IMR-90 (cell line): Measurements from ENCODE around the gene COL4A5. TPM values are rescaled to one million over a fixed set of nuclear protein-coding genes. Genes with fewer than 3 reads are reported as not detected.

Experiments used
- ATAC-seq: fragments of 200-7000 bp; cut with Tn5 transposase; 2 replicates; pipeline ENCODE4 v1.9.1; 2020; ENCODE audit warnings: low read depth, mild to moderate bottlenecking, moderate library complexity
- BruUV-seq: library from RNA; stranded (reverse); fragments of 400-500 nt; replicated peaks from 2 replicates; lab custom pipeline; 2021; lab: Mats Ljungman, UMichigan
- CTCF ChIA-PET: fragments of 300-600 bp; formaldehyde crosslinking; extraction: SDS; loops from one replicate; lab custom pipeline; 2021; ENCODE audit warnings: antibody characterized with exemption; lab: Yijun Ruan, JAX
- POLR2A ChIA-PET: fragments of 300-600 bp; sonication (Branson Sonifier 250); formaldehyde crosslinking; loops from one replicate; lab custom pipeline; 2022; ENCODE audit warnings: antibody characterized with exemption; ENCODE audit not compliant: unreplicated experiment; lab: Charles Lee
- DNase-seq: peaks from one replicate; pipeline ENCODE4 v3.0.0; 2013
- H2AFZ ChIP-seq: replicated peaks from 2 replicates; pipeline ENCODE3; 2013; ENCODE audit warnings: low read length, mild to moderate bottlenecking; ENCODE audit not compliant: poor library complexity
- H2AK5ac ChIP-seq: 2 replicates; pipeline ENCODE4 v1.6.1; 2013; ENCODE audit warnings: low read depth, low read length, inconsistent platforms
- H2AK9ac ChIP-seq: replicated peaks from 2 replicates; pipeline ENCODE3; 2013; ENCODE audit warnings: mild to moderate bottlenecking, low read depth, low read length, moderate library complexity; ENCODE audit not compliant: poor library complexity
- H2BK120ac ChIP-seq: 2 replicates; pipeline ENCODE4 v1.6.1; 2013; ENCODE audit warnings: low read depth, low read length, inconsistent platforms
- H2BK15ac ChIP-seq: 3 replicates; pipeline ENCODE4 v1.6.1; 2013; ENCODE audit warnings: low read depth, low read length, inconsistent platforms
- H2BK20ac ChIP-seq: 2 replicates; pipeline ENCODE4 v1.6.1; 2013; ENCODE audit warnings: low read depth, mild to moderate bottlenecking, inconsistent platforms, low read length, moderate library complexity
- H2BK5ac ChIP-seq: 2 replicates; pipeline ENCODE4 v1.6.1; 2013; ENCODE audit warnings: mild to moderate bottlenecking, low read depth, low read length, inconsistent platforms; ENCODE audit not compliant: poor library complexity, severe bottlenecking
- H3K14ac ChIP-seq: replicated peaks from 2 replicates; pipeline ENCODE4 v1.6.1; 2013; ENCODE audit warnings: low read depth, low read length, inconsistent platforms
- H3K18ac ChIP-seq: 2 replicates; pipeline ENCODE4 v1.6.1; 2013; ENCODE audit warnings: low read depth, low read length, control low read depth
- H3K23ac ChIP-seq: 2 replicates; pipeline ENCODE4 v1.6.1; 2013; ENCODE audit warnings: low read depth, low read length, inconsistent platforms
- H3K27ac ChIP-seq: 2 replicates; pipeline ENCODE4 v1.5.1; 2013; ENCODE audit warnings: mild to moderate bottlenecking, control low read depth, low read length; ENCODE audit not compliant: insufficient read depth
- H3K27me3 ChIP-seq: 2 replicates; pipeline ENCODE4 v1.6.1; 2013; ENCODE audit warnings: low read length; ENCODE audit not compliant: control insufficient read depth, insufficient read depth
- H3K36me3 ChIP-seq: 2 replicates; pipeline ENCODE4 v1.6.1; 2013; ENCODE audit warnings: low read length, mixed read lengths; ENCODE audit not compliant: control insufficient read depth, insufficient read depth
- H3K4ac ChIP-seq: 2 replicates; pipeline ENCODE4 v1.6.1; 2013; ENCODE audit warnings: low read depth, low read length, inconsistent platforms
- H3K4me1 ChIP-seq: 2 replicates; pipeline ENCODE4 v1.6.1; 2013; ENCODE audit warnings: low read length, mixed read lengths; ENCODE audit not compliant: control insufficient read depth, insufficient read depth
- H3K4me2 ChIP-seq: 2 replicates; pipeline ENCODE4 v1.6.1; 2013; ENCODE audit warnings: low read depth, mild to moderate bottlenecking, control low read depth, low read length, moderate library complexity
- H3K4me3 ChIP-seq: 2 replicates; pipeline ENCODE4 v1.5.1; 2013; ENCODE audit warnings: low read depth, mild to moderate bottlenecking, control low read depth, low read length, moderate library complexity; ENCODE audit not compliant: insufficient read depth
- H3K56ac ChIP-seq: 2 replicates; pipeline ENCODE4 v1.6.1; 2013; ENCODE audit warnings: low read length, inconsistent platforms; ENCODE audit not compliant: insufficient read depth; ENCODE audit errors: extremely low read depth
- H3K79me1 ChIP-seq, 2 experiments: 2 replicates each; pipeline ENCODE4 v1.6.1; 2013; ENCODE audit warnings: low read length in 2 of 2, inconsistent platforms in 1 of 2, low read depth in 1 of 2
- H3K9ac ChIP-seq: 2 replicates; pipeline ENCODE4 v1.6.1; 2013; ENCODE audit warnings: low read depth, low read length, control low read depth
- H3K9me1 ChIP-seq: 2 replicates; pipeline ENCODE4 v1.6.1; 2013; ENCODE audit warnings: low read length, inconsistent platforms; ENCODE audit not compliant: insufficient read depth
- H3K9me3 ChIP-seq: 2 replicates; pipeline ENCODE4 v1.6.1; 2013; ENCODE audit warnings: low read length; ENCODE audit not compliant: control insufficient read depth, insufficient read depth
- H4K20me1 ChIP-seq: 2 replicates; pipeline ENCODE4 v1.6.1; 2013; ENCODE audit warnings: low read length, inconsistent platforms; ENCODE audit not compliant: insufficient read depth
- H4K5ac ChIP-seq: 2 replicates; pipeline ENCODE4 v1.6.1; 2013; ENCODE audit warnings: mild to moderate bottlenecking, low read depth, low read length, control low read depth
- H4K8ac ChIP-seq, 2 experiments: 2 replicates each; pipeline ENCODE4 v1.6.1; 2013; ENCODE audit warnings: low read depth in 2 of 2, low read length in 2 of 2, control low read depth in 1 of 2, inconsistent platforms in 1 of 2
- H4K91ac ChIP-seq: 2 replicates; pipeline ENCODE4 v1.6.1; 2013; ENCODE audit warnings: low read depth, low read length, inconsistent platforms; ENCODE audit not compliant: insufficient read depth
- BHLHE40 ChIP-seq: fragments of 150-350 bp; IDR thresholded peaks from 2 replicates; pipeline ENCODE4 v1.6.1; 2016; ENCODE audit warnings: mild to moderate bottlenecking, low read depth, low read length
- CEBPB ChIP-seq: IDR thresholded peaks from 2 replicates; pipeline ENCODE4 v1.6.1; 2012; ENCODE audit warnings: low read depth, low read length, improper control_type of control experiment
- CHD1 ChIP-seq: IDR thresholded peaks from 2 replicates; pipeline ENCODE4 v1.6.1; 2012; ENCODE audit warnings: low read depth, low read length, improper control_type of control experiment
- CTCF ChIP-seq: conservative IDR thresholded peaks from 2 replicates; pipeline ENCODE4 v1.5.1; 2012; ENCODE audit warnings: mild to moderate bottlenecking, low read depth, low read length, improper control_type of control experiment
- FOS ChIP-seq: fragments of 150-350 bp; IDR thresholded peaks from 2 replicates; pipeline ENCODE4 v1.6.1; 2016; ENCODE audit warnings: low read depth, low read length
- MAFK ChIP-seq: IDR thresholded peaks from 2 replicates; pipeline ENCODE4 v1.6.1; 2012; ENCODE audit warnings: low read depth, low read length, improper control_type of control experiment
- MAZ ChIP-seq: IDR thresholded peaks from 2 replicates; pipeline ENCODE4 v1.6.1; 2012; ENCODE audit warnings: low read depth, mild to moderate bottlenecking, low read length, improper control_type of control experiment, moderate library complexity, borderline replicate concordance
- MXI1 ChIP-seq: IDR thresholded peaks from 2 replicates; pipeline ENCODE4 v1.6.1; 2012; ENCODE audit warnings: low read depth, mild to moderate bottlenecking, low read length, moderate library complexity, borderline replicate concordance
- NFE2L2 ChIP-seq: fragments of 150-350 bp; IDR thresholded peaks from 2 replicates; pipeline ENCODE4 v1.6.1; 2016; ENCODE audit warnings: low read depth, mild to moderate bottlenecking, low read length
- POLR2A ChIP-seq: IDR thresholded peaks from 2 replicates; pipeline ENCODE4 v1.6.1; 2012; ENCODE audit warnings: mild to moderate bottlenecking, low read depth, low read length
- RAD21 ChIP-seq: IDR thresholded peaks from 2 replicates; pipeline ENCODE4 v1.6.1; 2012; ENCODE audit warnings: low read length, improper control_type of control experiment
- RCOR1 ChIP-seq: IDR thresholded peaks from 2 replicates; pipeline ENCODE4 v1.6.1; 2012; ENCODE audit warnings: mild to moderate bottlenecking, low read length, improper control_type of control experiment; ENCODE audit not compliant: insufficient replicate concordance
- RFX5 ChIP-seq: IDR thresholded peaks from 2 replicates; pipeline ENCODE4 v1.8.0; 2012; ENCODE audit warnings: low read depth, mild to moderate bottlenecking, low read length, moderate library complexity
- SMC3 ChIP-seq: fragments of 150-350 bp; IDR thresholded peaks from 2 replicates; pipeline ENCODE4 v1.6.1; 2016; ENCODE audit warnings: low read depth, mild to moderate bottlenecking, antibody characterized with exemption, low read length, moderate library complexity
- WGBS, 2 experiments: methylation state at CpG; one replicate each; pipeline versions ENCODE4 v1.1.5 to v1.1.7; 2013; ENCODE audit warnings: missing lambda C conversion rate in 2 of 2; ENCODE audit not compliant: insufficient read length in 1 of 2; ENCODE audit errors: extremely low coverage in 2 of 2; 5-methylcytosine and 5-hydroxymethylcytosine counted together
- dilution Hi-C: fragments of 300-500 bp; cut with HindIII; formaldehyde crosslinking; loops from one replicate; pipeline ENCODE4 v1.14.3; 2018; ENCODE audit warnings: low sequenced_read_pairs; ENCODE audit not compliant: unreplicated experiment
- in situ Hi-C: fragments of 300-500 bp; cut with MboI; formaldehyde crosslinking; loops from 3 replicates; pipeline ENCODE4 v1.14.3; 2019; ENCODE audit warnings: low sequenced_read_pairs, inconsistent platforms, mixed read lengths
- intact Hi-C: fragments of 100-400 bp; cut with micrococcal nuclease; formaldehyde crosslinking; loops from 2 replicates; pipeline ENCODE4 v1.10.0; 2022
- polyA plus RNA-seq, 3 experiments: library from polyadenylated mRNA; depleted of rRNA; stranded (reverse); fragments of >200 nt; gene quantifications; 2 replicates each; pipeline ENCODE4 v1.2.3, GENCODE V29; 2012; ENCODE audit warnings: low replicate concordance in 1 of 3
- total RNA-seq: library from RNA; depleted of rRNA; stranded (reverse); fragments of >200 nt; gene quantifications from 2 replicates; pipeline ENCODE4 v1.2.3, GENCODE V29; 2012
- TF ChIP-seq, protein P1 (sequence below): fragments of 150-350 bp; IDR thresholded peaks from 2 replicates; pipeline ENCODE4 v1.6.1; 2017; ENCODE audit warnings: mild to moderate bottlenecking, antibody characterized with exemption, low read length, low read depth
- TF ChIP-seq, protein P2 (sequence below): fragments of 150-350 bp; IDR thresholded peaks from 2 replicates; pipeline ENCODE4 v1.6.1; 2016; ENCODE audit warnings: low read depth, mild to moderate bottlenecking, low read length, moderate library complexity, borderline replicate concordance

COL4A5 gene
- total and polyA plus RNA-seq, 2 of the 4 experiments (the other 2 are of a cell fraction), result 16.3 to 26.6 TPM

GRCh38 chrX:108511721-108512120 is 72.1 kb downstream of the COL4A5 start:
- no peaks in the 10 kb centered on the region for H3K9me1 ChIP-seq
- no peak overlapping the region for H2BK20ac ChIP-seq
- TF ChIP-seq RAD21, result no peak
- TF ChIP-seq MAFK, result no peak
- TF ChIP-seq RFX5, result no peak
- TF ChIP-seq MXI1, result no peak
- TF ChIP-seq, protein P1, sequence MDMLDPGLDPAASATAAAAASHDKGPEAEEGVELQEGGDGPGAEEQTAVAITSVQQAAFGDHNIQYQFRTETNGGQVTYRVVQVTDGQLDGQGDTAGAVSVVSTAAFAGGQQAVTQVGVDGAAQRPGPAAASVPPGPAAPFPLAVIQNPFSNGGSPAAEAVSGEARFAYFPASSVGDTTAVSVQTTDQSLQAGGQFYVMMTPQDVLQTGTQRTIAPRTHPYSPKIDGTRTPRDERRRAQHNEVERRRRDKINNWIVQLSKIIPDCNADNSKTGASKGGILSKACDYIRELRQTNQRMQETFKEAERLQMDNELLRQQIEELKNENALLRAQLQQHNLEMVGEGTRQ, result no peak
- no peak for TF ChIP-seq CHD1
- TF ChIP-seq MAZ, result no peak
- TF ChIP-seq SMC3, result no peak
- TF ChIP-seq CTCF, result no peak
- TF ChIP-seq, protein P2, sequence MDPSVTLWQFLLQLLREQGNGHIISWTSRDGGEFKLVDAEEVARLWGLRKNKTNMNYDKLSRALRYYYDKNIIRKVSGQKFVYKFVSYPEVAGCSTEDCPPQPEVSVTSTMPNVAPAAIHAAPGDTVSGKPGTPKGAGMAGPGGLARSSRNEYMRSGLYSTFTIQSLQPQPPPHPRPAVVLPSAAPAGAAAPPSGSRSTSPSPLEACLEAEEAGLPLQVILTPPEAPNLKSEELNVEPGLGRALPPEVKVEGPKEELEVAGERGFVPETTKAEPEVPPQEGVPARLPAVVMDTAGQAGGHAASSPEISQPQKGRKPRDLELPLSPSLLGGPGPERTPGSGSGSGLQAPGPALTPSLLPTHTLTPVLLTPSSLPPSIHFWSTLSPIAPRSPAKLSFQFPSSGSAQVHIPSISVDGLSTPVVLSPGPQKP, result no peak
- TF ChIP-seq FOS, result no peak
- TF ChIP-seq POLR2A, result no peak
- TF ChIP-seq RCOR1, result no peak
- TF ChIP-seq CEBPB, result no peak
- TF ChIP-seq BHLHE40, result no peak
- TF ChIP-seq NFE2L2, result no peak
- intact Hi-C loops (no loop called here), in situ Hi-C loops (no loop called here), dilution Hi-C loops (no loop called here)
- ChIA-PET POLR2A (no interaction called here), CTCF (no interaction called here)
- ATAC-seq, result no peak
- H3K4me2 ChIP-seq, result no peak overlapping the region
- H3K4ac ChIP-seq, result no peak overlapping the region
- no CpG with 5 or more reads among the region's 1 CpG for WGBS, 2 experiments
- no peaks in the 10 kb centered on the region for H3K9me3 ChIP-seq
- no peak overlapping the region for H2AK9ac ChIP-seq
- no peak overlapping the region for H4K5ac ChIP-seq
- H2BK120ac ChIP-seq, result no peak overlapping the region
- H2AFZ ChIP-seq, result no peak overlapping the region
- no peaks in the 10 kb centered on the region for H3K4me1 ChIP-seq
- no peak overlapping the region for H4K91ac ChIP-seq
- no peak overlapping the region for H2AK5ac ChIP-seq
- H3K56ac ChIP-seq, result no peak overlapping the region
- no TSS peak for BruUV-seq
- no peaks in the 10 kb centered on the region for H3K36me3 ChIP-seq
- H3K79me1 ChIP-seq, result no peaks in the 10 kb centered on the region
- peak; percentile 4 for DNase-seq
- H3K4me3 ChIP-seq, result no peak overlapping the region
- no peak overlapping the region for H2BK5ac ChIP-seq
- H4K20me1 ChIP-seq, result no peaks in the 10 kb centered on the region
- no peak overlapping the region for H3K18ac ChIP-seq
- H4K8ac ChIP-seq, result no peak overlapping the region
- no peak overlapping the region for H2BK15ac ChIP-seq
- H3K14ac ChIP-seq, result no peak overlapping the region
- no peak overlapping the region for H3K27ac ChIP-seq
- H3K23ac ChIP-seq, result no peak overlapping the region
- no peaks in the 10 kb centered on the region for H3K27me3 ChIP-seq
- no peak overlapping the region for H3K9ac ChIP-seq
